NCI-H446 (cell line): Measurements from ENCODE around the gene CAMKMT.
A peak's percentile ranks its signal among the peaks of the same experiment; 100 is the strongest.

ENCODE experiments used
- DNase-seq, 2 experiments: peaks; one replicate each; lab custom pipeline; 2025; lab: John Stamatoyannopoulos, UW

Gene CAMKMT

DNA sequence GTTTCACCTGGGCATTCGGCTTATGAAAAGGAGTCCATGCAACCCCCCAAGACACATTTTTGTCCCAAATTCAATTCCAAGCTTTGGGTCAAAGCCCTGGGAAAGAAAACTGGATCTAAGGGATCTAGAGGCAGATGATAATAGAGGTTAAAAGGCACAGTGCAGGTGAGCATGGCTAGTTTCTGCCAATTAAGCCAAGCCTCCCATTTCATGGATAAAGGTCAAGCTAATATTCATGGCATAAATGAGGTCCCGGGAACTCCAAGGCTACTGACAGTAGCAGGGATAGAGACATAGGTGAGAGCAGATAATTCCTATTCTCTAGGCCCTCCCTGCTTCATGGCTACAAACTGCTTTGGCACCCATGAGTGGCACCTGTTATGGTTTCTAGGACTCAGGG, 83.1 kb downstream of the CAMKMT start:
- DNase-seq: no peak

DNA sequence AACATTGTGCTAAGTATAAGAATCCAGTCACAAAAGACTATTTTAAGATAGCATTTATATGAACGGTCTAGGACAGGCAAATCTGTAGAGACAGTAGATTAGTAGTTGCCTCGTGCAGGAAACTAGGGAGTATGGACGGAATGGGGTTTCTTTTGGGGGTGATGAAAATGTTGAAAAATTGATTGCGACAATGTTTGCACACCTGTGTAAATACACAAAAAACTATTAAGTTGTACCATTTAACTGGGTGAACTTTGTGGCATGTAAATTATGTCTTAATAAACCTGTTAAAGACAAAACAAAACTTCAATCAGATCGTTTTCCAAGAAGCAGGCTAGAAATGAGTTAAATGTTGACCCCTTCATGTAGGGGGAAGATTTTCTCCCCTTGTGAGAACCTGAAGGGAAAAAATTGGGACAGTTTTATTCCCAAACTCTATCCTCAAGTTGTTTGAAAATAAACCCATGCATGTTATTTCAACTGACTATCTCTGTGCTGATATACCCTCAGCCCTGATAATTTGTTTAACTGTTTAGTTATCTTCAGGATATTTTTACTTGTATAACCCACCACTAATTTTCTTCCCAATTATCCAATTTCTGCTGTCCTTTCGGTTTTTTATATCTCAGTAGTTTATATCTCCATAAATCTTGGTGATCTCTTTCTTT, 87.2 kb downstream of the CAMKMT start:
- DNase-seq: no peak

GRCh38 chr2:44450082-44450481, 88.3 kb downstream of the CAMKMT start:
- DNase-seq: no peak

GRCh38 chr2:44450806-44451205, 89.1 kb downstream of the CAMKMT start:
- DNase-seq: no peak

DNA sequence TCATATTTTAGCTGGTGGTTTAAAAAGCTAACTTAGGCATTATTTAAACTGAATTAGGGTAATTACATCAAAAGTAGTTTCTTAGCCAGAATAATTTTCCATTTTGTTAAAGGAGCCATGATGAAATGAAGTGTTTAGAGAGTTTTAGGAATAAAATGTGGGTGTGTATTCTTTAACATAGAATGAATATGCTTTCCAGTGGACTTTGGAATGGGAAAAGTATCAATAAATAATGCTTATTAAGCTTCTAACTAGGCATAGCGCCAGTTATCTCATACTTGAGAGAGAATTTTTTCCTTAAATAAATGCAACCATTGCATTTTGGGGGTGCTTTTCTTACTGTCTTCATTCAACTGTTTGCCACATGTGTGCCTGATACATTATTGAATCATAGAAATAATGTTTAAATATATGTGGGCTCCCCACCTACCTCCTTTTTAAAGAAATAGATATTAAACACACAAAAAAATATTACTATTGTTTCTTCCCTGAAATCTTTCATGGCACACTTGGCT, 90.4 kb downstream of the CAMKMT start:
- no peak for DNase-seq

DNA sequence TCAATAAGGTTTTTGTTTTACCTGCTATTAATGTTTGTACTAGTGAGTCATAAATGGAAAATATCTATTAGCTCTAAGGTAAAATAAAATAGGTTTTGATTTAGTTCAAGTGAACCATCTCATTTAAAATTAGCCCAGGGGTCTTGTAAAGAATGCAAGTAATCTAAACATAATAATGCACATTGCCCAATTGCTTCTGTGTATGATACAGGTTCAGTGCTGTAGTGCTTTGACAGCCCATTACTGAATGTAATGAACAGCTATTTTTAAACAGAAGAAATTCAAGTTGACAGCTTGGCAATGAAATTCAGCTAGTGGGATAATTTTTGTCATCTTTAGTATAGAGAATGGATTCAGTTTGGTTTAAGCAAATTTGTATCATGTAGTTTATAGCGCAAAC, 91.5 kb downstream of the CAMKMT start:
- DNase-seq: no peak

DNA sequence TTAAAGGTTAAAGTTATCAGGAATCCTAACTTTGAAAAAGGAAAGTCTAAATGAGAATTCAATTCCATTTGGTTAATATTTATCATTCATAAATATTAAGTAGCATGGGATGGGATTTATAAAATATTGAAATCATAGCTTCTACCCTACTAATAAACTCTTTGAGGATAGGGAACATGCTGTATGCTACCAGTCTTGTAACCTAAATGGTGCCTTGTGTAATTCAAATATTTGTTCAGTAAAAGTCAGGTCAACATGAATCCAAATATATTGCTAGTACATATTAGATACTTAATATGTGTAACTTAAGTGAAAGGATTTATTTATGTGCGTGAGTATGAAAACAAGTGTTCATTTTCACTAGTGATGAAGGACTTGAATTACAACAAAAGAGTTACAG, 94.1 kb downstream of the CAMKMT start:
- DNase-seq: no peak

- no peak for DNase-seq
Measured at GRCh38 chr2:44456946-44457345, 95.2 kb downstream of the CAMKMT start.

- DNase-seq: no peak
Measured at GRCh38 chr2:44459739-44460138, 98.0 kb downstream of the CAMKMT start.

DNA sequence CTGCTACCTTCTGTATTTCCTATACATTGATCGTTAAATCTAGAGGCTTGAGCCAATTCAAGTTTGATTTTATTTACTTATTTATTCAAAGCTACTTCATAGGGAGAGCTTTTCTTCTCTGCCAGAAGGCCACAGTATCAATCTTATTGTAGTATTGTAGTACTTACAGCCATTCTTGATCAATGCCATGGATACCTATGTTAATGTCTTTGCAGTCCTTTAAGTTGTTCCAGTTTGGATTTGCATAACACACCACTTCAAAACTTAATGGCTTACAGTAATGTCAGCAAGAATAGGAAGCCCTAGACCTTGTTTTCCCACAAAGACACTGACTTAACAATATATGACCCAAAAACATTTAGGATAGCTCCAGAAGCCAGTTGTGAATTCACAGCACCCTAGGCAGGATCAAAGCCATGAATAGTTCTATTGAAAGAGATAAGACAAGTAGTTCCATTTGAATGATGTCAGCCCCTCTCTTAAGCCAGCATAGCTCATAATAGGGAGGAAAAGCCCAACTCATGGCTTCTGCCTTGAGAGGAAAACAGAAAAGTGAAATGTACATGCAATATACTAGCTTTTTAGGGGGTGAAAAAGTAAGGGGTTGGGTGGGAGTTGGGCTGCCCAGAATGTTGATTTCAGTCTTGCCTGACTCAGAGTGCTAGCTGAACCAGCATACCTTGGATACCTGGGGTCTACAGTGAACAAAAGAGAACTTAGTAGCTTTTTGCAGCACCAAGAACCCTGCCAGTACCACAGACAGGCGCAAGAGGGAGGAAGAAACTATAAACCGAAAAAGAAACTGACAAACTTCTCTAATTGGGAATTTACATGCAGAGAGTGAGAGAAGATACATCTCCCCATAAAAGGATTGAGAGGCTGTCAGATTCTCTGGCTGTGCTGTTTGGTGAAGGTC, 101.4 kb downstream of the CAMKMT start:
- DNase-seq: no peak

GRCh38 chr2:44464437-44464836, 102.7 kb downstream of the CAMKMT start:
- no peak for DNase-seq

GRCh38 chr2:44470151-44470550, 108.4 kb downstream of the CAMKMT start:
- no peak for DNase-seq

DNA sequence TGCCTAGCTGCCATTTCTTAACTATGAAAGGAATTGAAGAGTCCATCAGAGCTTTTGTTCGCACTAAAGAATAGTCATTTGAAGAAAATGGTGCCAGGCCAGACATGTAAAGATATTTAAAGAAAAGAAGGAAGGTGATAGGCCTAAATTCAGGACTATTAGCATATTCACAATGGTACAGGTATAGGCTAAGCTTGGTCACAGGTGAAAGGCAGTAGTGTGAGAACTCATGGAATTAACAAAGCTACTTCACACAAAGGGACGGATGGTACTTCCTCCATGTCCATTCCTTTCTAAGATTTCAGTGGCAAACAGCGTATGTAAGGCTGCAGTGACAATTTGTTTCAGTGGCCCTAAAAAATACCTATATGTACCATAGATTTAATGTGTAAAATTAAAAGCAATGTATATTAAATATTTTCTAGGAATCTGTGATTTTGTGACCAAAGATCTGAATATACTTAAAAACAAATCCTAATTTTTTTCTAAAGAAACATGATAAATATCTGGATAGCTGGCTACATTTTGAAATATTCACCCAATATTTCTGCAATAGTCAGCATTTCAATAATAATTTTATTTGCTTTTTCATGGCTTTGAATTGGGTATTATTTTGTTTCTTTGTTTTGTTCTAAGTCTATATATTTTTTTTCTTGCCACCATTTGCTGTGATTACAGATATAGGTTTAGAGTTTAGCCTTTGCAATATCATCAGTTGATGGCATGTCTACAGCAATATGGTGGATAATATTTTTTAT, 116.1 kb downstream of the CAMKMT start:
- no peak for DNase-seq

GRCh38 chr2:44479127-44479887, 117.6 kb downstream of the CAMKMT start:
- DNase-seq: peak; percentile 53 to 78

GRCh38 chr2:44480068-44480467, 118.3 kb downstream of the CAMKMT start:
- DNase-seq: no peak

DNA sequence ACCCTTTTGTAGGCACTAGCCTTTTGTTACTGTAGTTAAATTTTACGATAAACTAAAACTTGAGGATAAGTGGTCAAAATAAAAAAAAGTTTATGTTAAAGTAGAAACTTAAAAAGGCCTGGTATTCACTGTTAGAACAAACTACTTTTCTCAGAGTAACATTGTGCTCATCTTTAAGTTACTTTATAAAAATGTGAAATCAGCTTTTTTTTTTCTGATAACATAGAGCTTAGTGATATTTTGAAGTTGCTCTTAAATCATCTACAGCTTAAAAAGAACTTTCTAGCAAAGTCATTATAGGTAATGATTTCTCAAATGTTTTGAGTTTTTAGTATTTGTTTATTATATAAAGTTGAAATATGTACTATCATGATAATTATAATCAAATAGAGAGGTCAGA, 125.3 kb downstream of the CAMKMT start:
- DNase-seq: no peak

DNA sequence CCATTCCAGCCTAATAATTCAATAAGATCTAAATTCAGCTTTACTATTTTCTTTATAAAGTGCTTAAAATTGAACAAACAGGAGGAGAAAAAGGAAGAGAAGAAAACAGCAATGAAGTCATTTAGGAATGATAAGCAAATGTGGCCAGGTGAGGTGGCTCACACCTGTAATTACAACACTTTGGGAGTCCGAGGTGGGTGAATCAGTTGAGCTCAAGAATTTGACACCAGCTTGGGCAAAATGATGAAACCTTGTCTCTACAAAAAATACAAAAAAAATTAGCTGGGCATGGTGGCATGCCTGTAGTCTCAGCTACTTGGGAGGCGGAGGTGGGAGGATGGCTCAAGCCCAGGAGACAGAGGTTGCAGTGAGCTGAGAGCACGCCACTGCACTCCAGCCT, 129.0 kb downstream of the CAMKMT start:
- no peak for DNase-seq

DNA sequence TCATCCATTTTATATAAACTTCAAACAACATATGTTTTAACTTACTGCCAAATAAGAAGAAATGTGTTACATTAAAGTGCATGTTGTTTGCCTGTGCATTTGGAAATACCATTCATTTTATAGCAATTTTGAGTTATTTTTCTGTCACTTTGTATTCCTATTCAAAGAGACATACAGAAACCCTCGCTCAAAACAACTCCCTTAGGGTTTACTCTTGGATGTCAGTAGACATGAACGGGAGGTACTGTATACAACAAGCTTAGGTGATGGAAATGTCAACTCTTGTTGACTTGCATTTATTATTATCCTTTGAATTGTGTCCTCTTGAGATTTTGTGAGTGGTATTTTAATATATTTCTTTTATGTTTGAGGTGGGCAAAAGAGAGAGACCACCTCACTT, 132.3 kb downstream of the CAMKMT start:
- no peak for DNase-seq

DNA sequence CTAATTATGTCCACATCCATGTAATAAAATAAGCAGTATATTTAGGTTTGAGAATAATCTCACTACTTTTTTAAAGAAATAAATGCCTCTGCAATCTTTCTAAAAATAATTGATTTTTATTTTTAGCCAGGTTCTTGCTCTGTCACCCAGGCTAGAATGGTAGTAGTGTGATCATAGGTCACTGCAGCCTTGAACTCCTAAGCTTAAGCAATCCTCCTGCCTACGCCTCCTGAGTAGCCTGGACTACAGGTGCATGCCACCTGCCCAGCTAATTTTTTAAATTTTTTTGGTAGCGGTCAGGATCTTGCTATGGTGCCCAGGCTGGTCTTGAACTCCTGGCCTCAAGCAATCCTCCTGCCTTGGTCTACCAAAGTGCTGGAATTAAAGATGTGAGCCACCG, 133.3 kb downstream of the CAMKMT start:
- DNase-seq: no peak

GRCh38 chr2:44495544-44495943, 133.8 kb downstream of the CAMKMT start:
- no peak for DNase-seq

DNA sequence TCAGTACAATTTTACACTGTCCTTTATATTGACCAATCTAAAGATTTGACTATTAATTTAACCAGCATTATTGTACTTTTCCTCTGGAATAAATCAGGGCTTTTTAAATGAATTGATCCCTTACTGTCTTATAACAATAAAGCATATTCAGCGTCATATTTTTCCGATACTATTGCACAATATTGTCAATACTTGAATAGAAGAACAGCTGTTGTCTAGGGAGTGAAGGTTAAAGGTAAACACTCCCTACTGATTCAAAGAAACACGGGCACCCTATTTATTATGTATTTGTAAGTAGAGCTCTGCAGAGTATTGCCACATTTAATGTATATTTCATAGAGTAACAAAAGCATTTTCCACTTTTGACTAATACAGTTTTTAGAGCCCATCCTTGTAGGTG, 134.4 kb downstream of the CAMKMT start:
- DNase-seq: no peak

DNA sequence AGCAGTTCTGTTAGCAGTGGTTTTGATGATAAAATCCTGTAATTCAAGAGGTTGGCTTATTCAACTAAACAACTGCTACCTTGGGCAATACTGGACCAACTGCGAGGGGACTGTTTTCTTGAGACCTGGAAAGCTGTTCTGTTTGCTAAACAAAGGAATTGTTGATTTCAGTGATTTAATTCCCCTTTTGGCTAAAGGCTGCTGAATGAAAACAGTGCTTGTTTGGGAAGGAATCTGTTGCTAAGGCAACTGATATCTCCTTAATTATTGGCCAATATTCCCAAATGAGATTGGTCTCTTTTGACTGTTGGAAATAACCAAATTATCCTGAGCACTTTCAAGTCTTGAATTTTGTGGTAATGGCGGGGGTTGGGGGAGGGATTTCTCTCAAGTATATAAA, 136.8 kb downstream of the CAMKMT start:
- no peak for DNase-seq
